IPS-11a (cell line): ENCODE data around the gene MAPKAPK2.

ENCODE experiments used
- H3K4me3 ChIP-seq: one replicate; pipeline ENCODE4 v1.5.1; 2013; ENCODE audit warnings: low read depth, low read length, control low read depth

The MAPKAPK2 gene

DNA sequence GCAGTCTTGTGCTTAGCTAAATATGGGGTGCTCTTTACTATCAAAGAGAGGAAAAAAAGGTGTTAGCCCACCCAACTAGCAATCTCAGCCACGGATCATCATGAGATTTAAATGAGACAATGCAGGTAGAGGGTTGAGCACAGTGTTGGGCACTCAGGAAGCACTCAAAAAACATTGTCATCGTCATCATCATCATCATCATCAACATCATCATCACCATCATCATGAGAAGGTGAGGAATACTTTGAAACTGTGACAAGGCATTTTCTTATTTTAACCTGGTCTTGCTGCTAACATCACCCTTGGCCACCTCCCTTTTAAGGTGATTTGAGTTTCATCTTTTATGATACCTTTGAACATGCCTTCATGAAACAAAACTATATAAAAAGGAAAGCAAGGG, 3.3 kb upstream of the MAPKAPK2 start:
- no peak overlapping the region for H3K4me3 ChIP-seq

GRCh38 chr1:206682111-206682510, 2.6 kb upstream of the MAPKAPK2 start:
- H3K4me3 ChIP-seq, result no peak overlapping the region

GRCh38 chr1:206683313-206683712, 1.4 kb upstream of the MAPKAPK2 start:
- H3K4me3 ChIP-seq, result no peak overlapping the region

DNA sequence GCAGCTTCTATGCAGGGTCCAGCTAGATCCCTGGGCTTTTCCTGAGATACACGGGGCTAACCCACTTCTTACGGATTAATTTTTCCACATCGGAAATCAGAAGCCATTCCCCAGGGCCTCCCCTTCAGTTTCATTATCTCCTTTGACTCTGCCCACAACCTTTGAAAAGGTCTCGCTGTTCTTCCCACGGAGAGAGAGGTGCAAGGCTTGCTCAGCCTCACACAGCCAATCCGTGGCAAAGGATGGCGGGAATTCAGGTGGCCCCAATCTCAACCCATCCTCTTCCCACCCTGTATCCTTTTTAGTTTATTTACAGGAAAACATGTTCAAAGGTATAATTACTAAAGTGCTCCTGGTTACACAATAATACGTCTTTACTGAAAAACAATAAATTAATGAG, 702 bp upstream of the MAPKAPK2 start:
- peak overlapping the region; percentile 38 for H3K4me3 ChIP-seq

- H3K4me3 ChIP-seq, result peak overlapping the region; percentile 78
Measured at GRCh38 chr1:206685334-206685768, 646 bp downstream of the MAPKAPK2 start.

GRCh38 chr1:206685769-206686477, 1.2 kb downstream of the MAPKAPK2 start:
- peak overlapping the region; percentile 78 for H3K4me3 ChIP-seq

GRCh38 chr1:206686478-206687249, 2.0 kb downstream of the MAPKAPK2 start:
- peak overlapping the region; percentile 78 for H3K4me3 ChIP-seq

GRCh38 chr1:206687251-206687914, 2.7 kb downstream of the MAPKAPK2 start:
- no peak overlapping the region for H3K4me3 ChIP-seq

DNA sequence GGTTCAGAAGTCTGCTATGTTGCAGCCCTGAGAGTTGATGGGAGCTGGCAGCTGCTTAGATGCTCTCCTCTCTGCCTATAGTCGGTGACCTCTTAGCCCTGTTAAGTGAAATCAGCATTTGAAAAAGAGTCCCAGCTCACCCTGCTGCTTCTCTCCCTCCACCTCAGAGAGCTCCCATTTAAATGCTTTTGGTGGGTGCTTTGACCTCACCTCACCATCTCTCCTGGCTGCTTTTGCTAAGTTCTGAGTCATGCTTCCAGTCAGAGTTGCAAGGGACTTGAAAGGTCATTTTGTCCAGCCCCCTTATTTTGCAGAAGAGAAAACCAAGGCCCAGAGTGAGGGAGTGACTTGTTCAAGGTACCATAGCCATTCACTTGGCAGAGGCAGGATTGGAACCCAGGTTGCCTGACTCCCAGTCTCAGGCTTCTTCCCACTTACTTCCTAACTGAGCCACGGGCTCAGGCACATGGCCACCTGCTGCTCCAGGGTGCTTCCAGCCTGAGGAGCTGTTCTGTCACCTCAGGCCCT, 3.3 kb downstream of the MAPKAPK2 start:
- H3K4me3 ChIP-seq, result no peak overlapping the region

GRCh38 chr1:206690516-206690915, 5.8 kb downstream of the MAPKAPK2 start:
- H3K4me3 ChIP-seq, result no peak overlapping the region

DNA sequence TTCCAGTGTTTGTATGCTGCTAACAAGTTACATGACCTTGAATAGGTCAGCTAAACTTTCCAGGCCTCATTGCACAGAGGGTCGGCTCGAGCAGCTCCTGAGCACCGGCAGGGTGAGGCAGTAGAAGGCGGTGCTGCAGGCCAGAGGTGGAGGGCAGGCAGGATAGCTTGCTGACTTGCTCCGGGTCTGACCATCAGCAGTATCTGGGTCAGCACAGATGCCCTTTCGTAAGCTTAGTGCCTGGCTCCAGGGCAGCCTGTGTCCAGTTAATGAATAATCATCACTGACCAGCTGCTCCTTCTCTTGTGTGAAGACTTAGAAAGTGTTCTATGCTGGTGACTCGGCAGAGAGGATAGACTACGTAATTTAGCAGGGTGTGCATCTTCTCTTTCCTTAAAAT, 6.9 kb downstream of the MAPKAPK2 start:
- H3K4me3 ChIP-seq, result no peak overlapping the region

- H3K4me3 ChIP-seq, result no peak overlapping the region
Measured at GRCh38 chr1:206693029-206693428, 8.3 kb downstream of the MAPKAPK2 start.

DNA sequence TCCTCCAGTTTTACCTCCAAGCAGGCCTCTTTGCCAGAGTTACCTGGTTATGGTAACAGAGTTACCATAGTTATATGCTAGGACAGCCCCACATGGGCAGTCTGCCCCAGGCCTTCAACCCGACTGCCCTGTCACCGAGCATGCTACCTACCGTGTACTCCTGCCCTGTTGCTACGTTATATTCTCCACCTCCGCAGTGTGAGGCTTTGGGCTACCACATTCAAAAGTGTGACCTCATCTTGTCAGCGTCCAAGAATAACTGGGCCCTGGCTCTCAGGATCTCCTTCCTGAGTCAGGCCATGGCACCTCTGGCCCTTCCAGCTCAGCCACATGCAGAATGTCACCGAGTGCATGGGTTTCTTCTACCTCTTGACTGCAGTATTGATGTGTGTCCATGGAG, 8.9 kb downstream of the MAPKAPK2 start:
- H3K4me3 ChIP-seq, result no peak overlapping the region

- no peak overlapping the region for H3K4me3 ChIP-seq
Measured at GRCh38 chr1:206694171-206695124, 9.7 kb downstream of the MAPKAPK2 start.

GRCh38 chr1:206695733-206696132, 11.0 kb downstream of the MAPKAPK2 start:
- H3K4me3 ChIP-seq, result no peak overlapping the region

DNA sequence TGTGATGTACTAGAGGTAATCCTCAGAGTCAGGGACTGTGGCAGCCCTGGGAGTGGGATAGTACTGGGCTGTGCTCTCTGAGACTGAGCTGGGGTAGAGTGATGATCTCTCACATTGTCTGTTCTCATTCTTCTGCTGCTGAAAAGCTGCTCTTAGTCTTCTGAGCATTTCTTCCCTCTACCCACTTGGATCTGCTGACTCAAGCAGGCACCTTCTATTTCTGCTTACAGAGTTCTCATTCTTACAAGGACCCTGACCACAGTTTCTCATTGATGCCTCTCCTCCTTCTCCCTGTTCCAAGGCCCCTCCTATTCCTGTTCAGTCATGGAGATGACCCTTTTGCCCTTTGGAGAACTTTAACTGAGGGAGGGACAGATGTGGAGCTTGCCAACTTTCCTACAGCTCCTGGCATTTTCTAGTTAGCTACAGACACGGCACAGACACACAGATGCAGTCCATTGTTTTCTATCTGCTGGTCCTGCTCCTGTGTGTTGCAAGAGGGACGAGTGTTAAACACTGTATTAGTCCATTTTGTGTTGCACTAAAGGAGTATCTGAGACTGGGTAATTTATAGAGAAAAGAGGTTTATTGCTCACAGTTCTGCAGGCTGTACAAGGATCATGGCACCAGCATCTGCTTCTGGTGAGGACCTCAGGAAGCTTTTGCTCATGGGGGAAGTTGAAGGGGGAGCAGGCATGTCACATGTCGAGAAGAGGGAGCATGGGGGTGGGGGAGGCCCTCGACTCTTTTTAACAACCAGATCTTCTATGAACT, 12.3 kb downstream of the MAPKAPK2 start:
- no peak overlapping the region for H3K4me3 ChIP-seq

DNA sequence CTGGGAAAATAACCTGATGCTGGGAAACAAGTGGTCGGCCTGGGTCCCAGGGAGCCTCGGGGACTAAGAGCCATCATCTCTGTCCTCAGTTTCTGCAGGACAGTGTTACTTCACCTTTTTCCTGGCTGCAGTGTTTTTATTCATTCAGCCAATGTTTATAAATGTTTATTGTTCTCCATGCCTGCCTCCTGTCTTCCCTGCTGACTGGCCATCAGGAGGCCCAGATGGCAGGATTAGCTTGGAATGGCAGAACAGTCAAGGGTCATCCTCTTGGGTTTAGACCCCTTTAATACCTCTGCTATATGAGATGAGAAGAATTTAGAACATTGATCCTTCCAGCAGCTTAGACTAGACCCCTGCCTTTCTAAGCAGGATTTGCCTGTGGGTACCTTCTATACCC, 13.3 kb downstream of the MAPKAPK2 start:
- H3K4me3 ChIP-seq, result no peak overlapping the region

DNA sequence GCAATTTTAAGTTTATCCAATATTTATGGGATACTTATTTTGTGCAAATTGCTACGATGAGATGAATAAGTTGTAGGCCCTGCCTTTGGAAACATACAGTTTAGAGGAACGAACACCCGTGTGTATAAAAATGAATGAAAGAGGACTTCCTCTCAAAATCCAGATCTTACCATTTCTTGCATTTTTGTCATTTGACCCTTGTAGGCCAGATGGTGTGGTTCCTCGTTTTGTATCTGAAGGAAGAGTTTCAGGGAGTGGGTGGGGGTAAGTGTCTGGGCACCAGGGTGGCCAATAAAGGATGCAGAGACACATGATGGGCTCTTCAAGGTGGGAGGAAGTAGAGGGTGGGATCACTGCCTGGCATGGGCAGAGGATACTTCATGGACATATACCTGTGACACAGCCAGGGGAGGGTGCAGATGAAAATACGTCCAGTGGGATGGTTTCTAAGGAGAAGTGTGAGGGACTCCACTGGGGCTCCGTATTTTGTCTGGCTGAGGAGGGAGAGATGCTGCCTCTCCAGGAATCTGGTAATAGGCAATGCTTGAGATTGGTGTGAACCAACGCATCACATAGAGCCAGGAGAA, 14.4 kb downstream of the MAPKAPK2 start:
- H3K4me3 ChIP-seq, result no peak overlapping the region

GRCh38 chr1:206699626-206700025, 14.9 kb downstream of the MAPKAPK2 start:
- H3K4me3 ChIP-seq, result no peak overlapping the region
